Activated T-helper 1 cell treated with anti-CD3 and anti-CD28 coated beads, Interleukin-12 subunit alpha, Interleukin-12 subunit beta, Interleukin-2, Interleukin-4 antibody, amounts not matched to agents 30 ng/mL and 10 ng/mL and 1 ng/mL, durations not matched to agents 14 hours and 24 hours and 36 hours (primary cell): ENCODE measurements around the gene LMCD1. TPM values are rescaled to one million over a fixed set of nuclear protein-coding genes. Genes with fewer than 3 reads are reported as not detected.

Experiments used
- DNase-seq: peaks from one replicate; pipeline ENCODE4 v3.0.0; 2021; ENCODE audit warnings: low spot score
- H3K27ac Mint-ChIP-seq: one replicate; pipeline ENCODE4 v1.8.0; 2021; ENCODE audit warnings: mild to moderate bottlenecking, mixed read lengths
- H3K27me3 Mint-ChIP-seq: one replicate; pipeline ENCODE4 v1.8.0; 2022; ENCODE audit warnings: mild to moderate bottlenecking, moderate library complexity, mixed read lengths; ENCODE audit not compliant: insufficient read depth
- H3K36me3 Mint-ChIP-seq: one replicate; pipeline ENCODE4 v1.8.0; 2021; ENCODE audit warnings: low read depth, mixed read lengths
- H3K4me1 Mint-ChIP-seq: one replicate; pipeline ENCODE4 v1.8.0; 2021; ENCODE audit warnings: low read depth, mixed read lengths
- H3K4me3 Mint-ChIP-seq: one replicate; pipeline ENCODE4 v1.8.0; 2021; ENCODE audit warnings: mild to moderate bottlenecking, moderate library complexity, mixed read lengths
- H3K9me3 Mint-ChIP-seq: one replicate; pipeline ENCODE4 v1.8.0; 2021; ENCODE audit warnings: mixed read lengths
- intact Hi-C: fragments of 100-400 bp; cut with micrococcal nuclease; formaldehyde crosslinking; loops from one replicate; pipeline ENCODE4 v1.15.1; 2024
- total RNA-seq: library from RNA; stranded (reverse); gene quantifications from 2 replicates; pipeline ENCODE4 v1.2.3, GENCODE V29; 2022

LMCD1 gene
- total RNA-seq, 1 donor from 2014 or later, result 0.52 TPM

GRCh38 chr3:8503461-8503860, 1.8 kb downstream of the LMCD1 start:
- peaks cover 20% of the 10 kb centered on the region for H3K27me3 Mint-ChIP-seq
- intact Hi-C loops, result no loop called here
- no peak overlapping the region for H3K4me3 Mint-ChIP-seq
- DNase-seq, result no peak
- peaks cover 9% of the 10 kb centered on the region for H3K4me1 Mint-ChIP-seq
- no peaks in the 10 kb centered on the region for H3K9me3 Mint-ChIP-seq
- H3K27ac Mint-ChIP-seq, result no peak overlapping the region
- no peaks in the 10 kb centered on the region for H3K36me3 Mint-ChIP-seq

GRCh38 chr3:8503871-8504610, 2.4 kb downstream of the LMCD1 start:
- H3K36me3 Mint-ChIP-seq, result no peaks in the 10 kb centered on the region
- intact Hi-C loops, result no loop called here
- peaks cover 9% of the 10 kb centered on the region for H3K4me1 Mint-ChIP-seq
- H3K9me3 Mint-ChIP-seq, result no peaks in the 10 kb centered on the region
- H3K27me3 Mint-ChIP-seq, result peaks cover 14% of the 10 kb centered on the region
- peak overlapping the region; percentile 29 for H3K27ac Mint-ChIP-seq
- no peak overlapping the region for H3K4me3 Mint-ChIP-seq
- no peak for DNase-seq

- intact Hi-C loops, result no loop called here
- no peak overlapping the region for H3K27ac Mint-ChIP-seq
- peaks cover 12% of the 10 kb centered on the region for H3K27me3 Mint-ChIP-seq
- no peak for DNase-seq
- H3K36me3 Mint-ChIP-seq, result no peaks in the 10 kb centered on the region
- H3K4me1 Mint-ChIP-seq, result peaks cover 9% of the 10 kb centered on the region
- no peak overlapping the region for H3K4me3 Mint-ChIP-seq
- no peaks in the 10 kb centered on the region for H3K9me3 Mint-ChIP-seq
Measured at GRCh38 chr3:8504611-8504973, 3.0 kb downstream of the LMCD1 start.

- Mint-ChIP-seq H3K4me3 (no peak overlapping the region), H3K27me3 (peaks cover 6% of the 10 kb centered on the region), H3K27ac (no peak overlapping the region), H3K4me1 (peaks cover 9% of the 10 kb centered on the region), H3K36me3 (no peaks in the 10 kb centered on the region), H3K9me3 (no peaks in the 10 kb centered on the region)
- intact Hi-C loops, result no loop called here
- DNase-seq, result no peak
Measured at GRCh38 chr3:8505621-8506020, 4.0 kb downstream of the LMCD1 start.

- Mint-ChIP-seq H3K27ac (no peak overlapping the region), H3K4me1 (peaks cover 3% of the 10 kb centered on the region), H3K36me3 (no peaks in the 10 kb centered on the region), H3K27me3 (no peaks in the 10 kb centered on the region), H3K9me3 (no peaks in the 10 kb centered on the region), H3K4me3 (no peak overlapping the region)
- intact Hi-C loops, result no loop called here
- no peak for DNase-seq
Measured at GRCh38 chr3:8506571-8507061, 5.0 kb downstream of the LMCD1 start.

GRCh38 chr3:8507496-8507895, 5.9 kb downstream of the LMCD1 start:
- DNase-seq, result no peak
- intact Hi-C loops, result no loop called here
- H3K27ac Mint-ChIP-seq, result no peak overlapping the region
- H3K27me3 Mint-ChIP-seq, result no peaks in the 10 kb centered on the region
- H3K9me3 Mint-ChIP-seq, result no peaks in the 10 kb centered on the region
- no peak overlapping the region for H3K4me3 Mint-ChIP-seq
- no peaks in the 10 kb centered on the region for H3K36me3 Mint-ChIP-seq
- H3K4me1 Mint-ChIP-seq, result no peaks in the 10 kb centered on the region

GRCh38 chr3:8509961-8510360, 8.3 kb downstream of the LMCD1 start:
- Mint-ChIP-seq H3K9me3 (no peaks in the 10 kb centered on the region), H3K4me3 (no peak overlapping the region)
- DNase-seq, result no peak

GRCh38 chr3:8512234-8512633, 10.6 kb downstream of the LMCD1 start:
- intact Hi-C loops, result no loop called here
- Mint-ChIP-seq H3K27me3 (no peaks in the 10 kb centered on the region), H3K9me3 (no peaks in the 10 kb centered on the region)

More at GRCh38 chr3:8509961-8510360, 8.3 kb downstream of the LMCD1 start:
- H3K27me3 Mint-ChIP-seq, result no peaks in the 10 kb centered on the region
- H3K27ac Mint-ChIP-seq, result no peak overlapping the region
- no peaks in the 10 kb centered on the region for H3K36me3 Mint-ChIP-seq
- intact Hi-C loops, result no loop called here
- H3K4me1 Mint-ChIP-seq, result no peaks in the 10 kb centered on the region

GRCh38 chr3:8516047-8516661, 14.5 kb downstream of the LMCD1 start:
- H3K4me1 Mint-ChIP-seq, result no peaks in the 10 kb centered on the region

More at GRCh38 chr3:8512234-8512633, 10.6 kb downstream of the LMCD1 start:
- no peak overlapping the region for H3K4me3 Mint-ChIP-seq
- no peak for DNase-seq
- no peaks in the 10 kb centered on the region for H3K4me1 Mint-ChIP-seq
- H3K36me3 Mint-ChIP-seq, result no peaks in the 10 kb centered on the region
- H3K27ac Mint-ChIP-seq, result no peak overlapping the region

GRCh38 chr3:8516783-8517182, 15.2 kb downstream of the LMCD1 start:
- DNase-seq, result no peak
- no peak overlapping the region for H3K27ac Mint-ChIP-seq
- H3K9me3 Mint-ChIP-seq, result no peaks in the 10 kb centered on the region
- intact Hi-C loops, result no loop called here
- H3K27me3 Mint-ChIP-seq, result no peaks in the 10 kb centered on the region
- H3K4me1 Mint-ChIP-seq, result no peaks in the 10 kb centered on the region
- H3K4me3 Mint-ChIP-seq, result no peak overlapping the region
- H3K36me3 Mint-ChIP-seq, result no peaks in the 10 kb centered on the region

More at GRCh38 chr3:8516047-8516661, 14.5 kb downstream of the LMCD1 start:
- H3K36me3 Mint-ChIP-seq, result no peaks in the 10 kb centered on the region
- H3K27me3 Mint-ChIP-seq, result no peaks in the 10 kb centered on the region
- no peak overlapping the region for H3K4me3 Mint-ChIP-seq
- no peak overlapping the region for H3K27ac Mint-ChIP-seq
- no peak for DNase-seq
- intact Hi-C loops, result no loop called here
- H3K9me3 Mint-ChIP-seq, result no peaks in the 10 kb centered on the region

- DNase-seq, result no peak
- no peaks in the 10 kb centered on the region for H3K36me3 Mint-ChIP-seq
- no peak overlapping the region for H3K27ac Mint-ChIP-seq
- intact Hi-C loops, result no loop called here
- H3K27me3 Mint-ChIP-seq, result no peaks in the 10 kb centered on the region
- H3K4me1 Mint-ChIP-seq, result no peaks in the 10 kb centered on the region
- H3K9me3 Mint-ChIP-seq, result no peaks in the 10 kb centered on the region
- no peak overlapping the region for H3K4me3 Mint-ChIP-seq
Measured at GRCh38 chr3:8517487-8517886, 15.9 kb downstream of the LMCD1 start.

GRCh38 chr3:8518138-8518537, 16.5 kb downstream of the LMCD1 start:
- no peak for DNase-seq

GRCh38 chr3:8519156-8519555, 17.5 kb downstream of the LMCD1 start:
- intact Hi-C loops, result no loop called here
- no peak overlapping the region for H3K27ac Mint-ChIP-seq
- no peaks in the 10 kb centered on the region for H3K36me3 Mint-ChIP-seq
- DNase-seq, result no peak
- no peaks in the 10 kb centered on the region for H3K4me1 Mint-ChIP-seq
- H3K4me3 Mint-ChIP-seq, result no peak overlapping the region
- H3K9me3 Mint-ChIP-seq, result no peaks in the 10 kb centered on the region
- H3K27me3 Mint-ChIP-seq, result no peaks in the 10 kb centered on the region

More at GRCh38 chr3:8518138-8518537, 16.5 kb downstream of the LMCD1 start:
- H3K4me3 Mint-ChIP-seq, result no peak overlapping the region
- no peaks in the 10 kb centered on the region for H3K27me3 Mint-ChIP-seq
- H3K27ac Mint-ChIP-seq, result no peak overlapping the region
- H3K36me3 Mint-ChIP-seq, result no peaks in the 10 kb centered on the region
- intact Hi-C loops, result no loop called here
- no peaks in the 10 kb centered on the region for H3K4me1 Mint-ChIP-seq
- no peaks in the 10 kb centered on the region for H3K9me3 Mint-ChIP-seq
